HG03354 (cell line): ENCODE measurements around the gene CDH13.

Experiments used
- ATAC-seq: cut with Tn5 transposase; IDR thresholded peaks from one replicate; pipeline ENCODE4 v1.9.1; 2021; ENCODE audit warnings: mild to moderate bottlenecking; ENCODE audit not compliant: unreplicated experiment, poor library complexity, severe bottlenecking

The CDH13 gene

GRCh38 chr16:83224642-83225041 is 597.9 kb downstream of the CDH13 start:
- ATAC-seq: no peak

DNA sequence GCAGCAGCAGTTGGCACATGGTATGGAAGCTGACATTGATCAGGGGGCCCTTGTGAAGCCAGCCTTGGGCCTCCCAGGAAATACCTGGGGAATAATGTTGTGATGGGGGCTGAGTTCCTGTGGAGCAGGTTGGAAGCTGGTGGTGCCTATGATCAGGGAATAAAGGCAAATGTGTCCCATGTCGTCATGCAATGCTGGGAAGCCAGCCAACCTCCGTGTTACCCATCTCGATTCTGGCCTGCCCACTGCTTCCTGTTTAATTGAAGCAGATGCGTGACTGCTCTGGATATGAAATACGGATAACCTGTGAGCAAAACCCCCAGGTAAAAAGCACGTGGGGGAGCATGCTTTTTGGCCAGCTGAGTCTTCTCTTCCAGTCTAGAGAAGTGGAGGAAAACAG is 600.6 kb downstream of the CDH13 start:
- no peak for ATAC-seq

DNA sequence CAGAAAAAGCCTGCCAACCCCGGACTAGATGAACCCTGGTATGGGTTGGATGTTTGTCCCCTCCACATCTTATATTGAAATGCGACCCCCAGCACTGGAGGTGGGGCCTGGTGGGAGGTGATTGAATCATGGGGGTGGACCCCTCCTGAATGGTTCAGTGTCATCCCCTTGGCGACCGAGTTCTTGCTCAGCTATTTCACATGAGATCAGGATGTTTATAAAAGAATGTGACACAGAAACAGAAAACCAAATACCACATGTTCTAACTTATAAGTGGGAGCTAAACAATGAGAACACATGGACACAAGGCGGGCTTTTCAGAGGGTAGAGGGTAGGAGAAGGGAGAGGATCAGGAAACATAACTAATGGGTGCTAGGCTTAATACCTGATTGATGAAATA is 605.0 kb downstream of the CDH13 start:
- ATAC-seq: no peak

DNA sequence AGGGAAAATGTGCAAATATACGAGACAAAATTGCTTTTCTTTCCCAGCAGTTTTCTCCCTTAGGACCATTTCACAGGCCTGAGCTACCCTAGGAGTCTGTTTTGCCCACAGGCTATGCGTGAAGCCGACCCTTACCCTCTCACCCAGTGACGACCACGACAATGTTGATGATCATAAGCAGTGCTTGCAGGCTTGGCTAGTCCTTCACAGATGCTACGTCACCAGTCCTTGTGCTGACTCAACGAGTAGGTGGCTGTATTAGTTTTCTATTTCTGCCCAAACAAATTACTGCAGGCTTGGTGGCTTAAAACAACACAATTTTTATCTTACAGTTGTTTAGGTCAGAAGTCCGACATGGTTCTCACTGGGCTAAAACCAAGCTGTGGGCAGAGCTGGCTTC is 606.4 kb downstream of the CDH13 start:
- no peak for ATAC-seq

- no peak for ATAC-seq
These were observed 612.4 kb downstream of the CDH13 start for GRCh38 chr16:83238949-83239691.

GRCh38 chr16:83244057-83244456 is 617.3 kb downstream of the CDH13 start:
- ATAC-seq: no peak

DNA sequence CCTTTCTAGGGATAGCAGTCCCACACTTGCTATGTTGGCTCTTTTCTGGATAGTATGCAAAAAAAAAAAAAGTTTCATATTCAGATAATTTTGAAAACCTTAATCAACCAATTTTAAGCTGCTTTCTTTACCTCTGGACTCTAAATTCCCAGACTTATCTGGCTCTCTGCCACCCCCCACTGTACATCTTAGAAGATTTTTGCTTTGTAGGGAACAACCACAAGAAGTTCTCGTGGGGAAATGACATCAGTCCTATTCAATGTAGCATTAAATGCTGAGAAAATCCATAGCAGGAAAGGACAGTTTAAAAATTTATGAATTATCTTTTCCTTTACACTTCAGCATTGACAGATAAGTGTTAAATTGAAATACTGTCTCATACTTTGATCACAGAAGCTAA is 618.3 kb downstream of the CDH13 start:
- ATAC-seq: no peak

- no peak for ATAC-seq
These were observed 621.1 kb downstream of the CDH13 start for GRCh38 chr16:83247767-83248372.

DNA sequence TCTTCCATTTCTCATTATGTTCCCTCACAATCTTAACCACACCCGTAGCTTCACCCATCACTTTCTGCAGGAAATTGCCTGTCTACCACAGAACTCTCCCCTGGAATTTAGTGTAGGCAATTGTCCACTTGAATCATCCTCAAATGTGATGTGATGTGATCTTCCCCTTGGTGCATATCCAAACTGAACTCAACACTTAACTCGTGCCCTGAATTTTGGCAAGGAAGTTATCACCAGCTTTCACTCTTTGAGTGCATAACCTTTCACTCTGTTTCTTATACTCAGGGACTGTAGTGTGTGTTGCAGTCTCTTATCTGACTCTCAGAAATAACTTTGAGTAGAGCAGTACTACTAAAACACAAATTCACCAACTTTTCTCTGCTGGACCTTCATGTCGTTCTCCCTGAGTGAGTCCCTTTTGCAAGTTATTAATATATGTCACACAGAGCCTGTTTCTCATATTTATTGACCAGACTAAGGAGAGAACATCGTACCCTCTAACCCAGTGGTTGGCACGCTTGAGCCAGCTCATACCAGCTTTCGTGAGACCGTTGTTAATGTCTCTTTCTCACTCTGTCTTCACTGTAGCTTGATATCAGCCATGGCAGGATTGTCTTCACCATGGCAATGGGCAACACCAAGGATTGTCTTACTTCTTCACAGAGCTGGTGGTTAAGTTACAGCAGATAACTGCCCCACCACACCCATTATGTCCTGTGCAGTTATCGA is 622.1 kb downstream of the CDH13 start:
- ATAC-seq: no peak

DNA sequence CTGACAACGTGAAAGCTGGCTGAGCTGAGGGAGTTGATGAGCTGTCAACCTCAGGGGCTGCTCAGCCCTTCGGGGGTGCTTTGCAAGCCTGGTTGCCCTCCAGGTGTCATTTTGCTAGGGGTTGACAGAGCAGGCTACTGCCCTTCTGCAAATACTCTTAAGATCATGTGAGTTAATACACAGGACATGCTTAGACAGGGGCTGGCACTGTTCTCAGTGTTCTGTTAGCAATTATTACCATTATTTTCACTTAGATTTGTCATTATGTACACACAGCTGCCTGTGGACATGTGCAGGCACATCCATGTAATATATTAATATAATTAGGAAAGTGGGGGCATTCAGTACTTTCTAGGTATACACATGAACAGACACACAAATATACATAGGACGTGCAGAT is 626.8 kb downstream of the CDH13 start:
- ATAC-seq: no peak

DNA sequence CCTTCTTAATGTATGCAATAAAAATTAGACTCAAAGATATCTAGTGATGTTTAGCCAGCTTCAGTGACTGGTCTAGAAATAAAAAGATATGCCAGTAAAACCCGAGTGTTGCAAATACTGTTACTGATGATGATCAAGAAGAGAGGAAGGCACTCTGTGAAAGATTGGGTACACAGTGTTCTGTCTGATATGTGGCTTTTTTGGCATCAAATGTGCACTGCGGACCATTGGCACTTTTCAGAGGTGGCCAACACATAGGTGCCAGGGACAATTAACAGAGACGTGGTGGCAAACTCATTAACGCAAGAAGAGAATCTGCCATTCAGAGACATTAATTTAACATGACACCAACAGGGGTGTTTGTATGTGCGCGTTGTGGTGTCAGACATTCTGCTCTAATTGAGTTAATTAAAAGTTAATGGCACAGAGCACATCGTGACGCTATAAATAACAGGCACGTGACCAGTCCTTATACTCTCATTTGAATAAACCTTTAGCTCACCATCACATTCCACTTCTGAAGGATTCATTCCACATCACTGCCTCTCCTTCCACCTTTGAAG is 631.7 kb downstream of the CDH13 start:
- ATAC-seq: no peak

DNA sequence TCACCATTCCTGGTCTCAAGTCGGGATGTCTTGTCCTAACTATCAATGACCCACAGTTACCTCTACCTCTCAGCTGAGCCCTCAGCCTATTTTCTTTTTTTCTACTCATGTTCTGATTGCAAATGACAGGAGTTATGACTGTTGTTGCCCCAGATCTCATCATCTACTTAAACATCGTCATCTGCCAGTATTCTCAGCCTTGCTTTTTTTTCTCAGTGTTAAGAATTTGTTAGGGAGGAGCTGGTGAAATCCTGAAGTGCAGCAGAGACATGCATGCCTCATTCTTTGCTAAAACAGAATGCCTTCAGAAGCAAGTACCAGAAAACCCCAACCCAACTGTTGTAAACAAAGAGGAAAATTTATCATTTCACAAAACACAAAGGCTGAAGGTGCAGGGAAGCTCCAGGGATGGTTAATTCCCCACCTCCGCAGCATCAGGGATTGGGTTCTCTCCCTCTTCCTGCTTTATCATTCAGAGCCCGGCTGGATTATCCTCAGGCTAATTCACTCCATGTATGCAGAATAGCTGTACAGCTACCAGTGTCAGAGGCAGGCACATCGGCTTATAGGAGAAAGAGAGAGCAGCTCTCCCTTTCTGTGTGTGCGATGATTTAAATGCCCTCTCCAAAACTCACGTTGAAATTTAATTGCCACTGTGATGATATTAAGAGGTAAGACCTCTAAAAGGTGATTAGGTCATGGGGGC is 640.2 kb downstream of the CDH13 start:
- no peak for ATAC-seq

DNA sequence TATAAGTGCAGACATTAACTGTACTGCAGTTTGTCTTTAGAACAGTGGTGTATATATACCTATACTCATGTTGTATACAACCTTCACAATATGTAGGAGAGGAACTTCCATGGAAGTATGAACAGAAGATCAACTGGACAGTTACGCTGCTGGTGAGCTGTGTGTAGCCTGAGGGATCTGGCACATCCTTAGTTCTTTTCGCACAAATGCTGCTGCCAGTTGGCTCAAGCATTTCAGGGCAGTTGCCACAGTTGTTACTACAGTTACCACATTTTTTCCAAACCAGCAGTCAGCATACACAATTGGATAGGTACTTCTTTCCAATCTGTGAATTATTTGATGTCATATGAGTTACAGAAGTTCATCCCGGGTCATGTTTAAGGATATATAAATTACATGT is 641.4 kb downstream of the CDH13 start:
- no peak for ATAC-seq

DNA sequence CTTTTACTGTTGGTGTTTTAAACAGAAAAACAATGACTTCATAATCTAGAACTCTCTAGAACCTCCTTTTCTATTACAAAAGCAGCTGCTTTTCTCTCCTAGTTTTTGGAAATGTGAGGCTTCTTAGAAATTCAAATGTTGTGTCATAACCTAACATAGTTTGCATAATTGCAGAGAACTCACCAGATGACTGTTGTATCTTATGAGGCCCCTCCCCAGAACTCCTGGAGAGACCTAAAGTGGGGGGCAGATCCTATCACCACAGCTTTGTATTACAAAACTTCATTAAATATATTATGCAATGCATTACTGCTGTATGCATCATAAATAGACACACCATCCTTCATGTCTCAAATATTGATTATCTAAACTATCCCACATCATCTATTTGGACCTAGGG is 642.3 kb downstream of the CDH13 start:
- no peak for ATAC-seq

- ATAC-seq: no peak
These were observed 642.8 kb downstream of the CDH13 start for GRCh38 chr16:83269541-83269940.

DNA sequence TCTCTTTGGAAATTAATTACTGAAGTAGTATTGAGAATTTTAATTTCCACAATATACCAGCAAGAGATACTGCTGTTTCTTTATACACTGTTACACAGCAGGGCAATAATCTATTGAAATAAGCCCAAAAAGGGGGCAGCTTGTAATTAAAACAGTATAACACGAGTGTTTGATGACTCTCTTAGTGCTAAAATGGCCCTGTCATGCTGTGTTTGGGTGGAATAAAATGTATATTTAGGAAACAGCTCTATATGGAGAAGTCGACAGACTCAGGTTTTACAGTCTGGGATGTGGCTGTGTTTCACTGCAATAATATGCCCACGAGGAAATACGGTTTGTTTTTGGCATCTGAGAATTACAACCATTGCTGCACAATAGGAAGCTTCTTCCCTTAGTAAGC is 643.3 kb downstream of the CDH13 start:
- no peak for ATAC-seq

DNA sequence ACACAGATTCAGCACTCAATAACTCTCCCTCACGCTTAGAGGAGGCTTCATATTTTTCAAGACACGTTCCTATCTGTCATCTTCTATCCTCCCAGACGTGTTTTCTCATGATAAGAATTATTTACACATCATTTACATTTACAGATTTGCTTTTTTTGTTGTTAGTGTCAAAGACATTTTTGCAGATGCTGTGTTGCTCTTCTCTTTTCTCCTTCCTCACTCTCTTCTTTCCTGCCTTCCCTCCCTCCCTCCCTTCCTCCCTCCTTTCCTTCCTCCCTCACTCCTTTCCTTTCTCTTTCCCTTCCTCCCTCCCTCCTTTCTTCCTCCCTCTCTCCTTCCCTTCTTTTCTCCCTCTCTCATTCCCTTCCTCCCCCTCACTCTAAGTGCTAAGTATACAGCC is 643.9 kb downstream of the CDH13 start:
- no peak for ATAC-seq

DNA sequence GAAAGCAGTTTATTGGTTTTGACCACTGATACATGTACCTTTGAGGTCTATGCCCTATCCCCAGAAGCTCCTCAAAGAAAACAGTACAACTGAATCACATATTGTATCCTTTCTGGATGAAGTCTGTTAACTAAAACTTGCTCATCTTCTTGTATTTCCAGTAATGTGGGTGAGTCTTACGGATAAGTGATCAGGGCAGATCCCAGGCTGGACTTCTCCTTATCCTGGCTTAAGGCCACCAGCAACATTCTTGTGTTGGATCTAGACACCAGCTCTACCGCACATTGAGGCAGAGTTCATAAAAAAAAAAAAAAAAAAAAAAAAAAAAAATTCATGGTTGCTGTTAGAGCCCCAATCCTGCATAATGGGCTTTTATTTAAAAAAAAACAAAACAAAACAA is 644.4 kb downstream of the CDH13 start:
- ATAC-seq: no peak

DNA sequence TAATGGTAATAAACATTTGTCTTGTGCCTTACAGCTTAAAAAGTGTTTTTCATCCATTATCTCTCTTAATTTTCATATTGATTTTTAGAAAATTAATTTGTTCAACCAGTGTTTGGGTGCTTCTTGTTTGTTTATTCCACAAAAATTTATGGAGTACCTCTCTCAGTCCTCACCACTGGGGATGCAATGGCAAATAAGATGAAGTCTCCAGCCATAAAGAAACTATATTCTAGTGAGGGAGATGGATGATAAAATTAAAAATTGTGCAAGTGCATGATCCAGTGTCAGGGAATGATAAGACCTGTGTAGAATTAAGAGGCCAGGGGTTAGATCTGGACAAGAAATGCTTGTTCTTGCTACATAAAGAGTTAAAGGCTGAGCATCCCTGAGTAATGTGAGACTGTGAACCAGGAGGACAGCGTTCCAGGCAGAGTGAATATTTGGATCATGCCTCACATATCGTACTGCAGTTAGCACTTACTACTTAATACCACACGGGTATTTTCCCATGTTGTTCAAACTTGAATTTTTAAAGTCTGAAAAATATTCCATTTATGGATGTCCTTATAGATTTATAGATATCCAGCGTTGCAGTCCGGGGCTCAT is 645.3 kb downstream of the CDH13 start:
- no peak for ATAC-seq

DNA sequence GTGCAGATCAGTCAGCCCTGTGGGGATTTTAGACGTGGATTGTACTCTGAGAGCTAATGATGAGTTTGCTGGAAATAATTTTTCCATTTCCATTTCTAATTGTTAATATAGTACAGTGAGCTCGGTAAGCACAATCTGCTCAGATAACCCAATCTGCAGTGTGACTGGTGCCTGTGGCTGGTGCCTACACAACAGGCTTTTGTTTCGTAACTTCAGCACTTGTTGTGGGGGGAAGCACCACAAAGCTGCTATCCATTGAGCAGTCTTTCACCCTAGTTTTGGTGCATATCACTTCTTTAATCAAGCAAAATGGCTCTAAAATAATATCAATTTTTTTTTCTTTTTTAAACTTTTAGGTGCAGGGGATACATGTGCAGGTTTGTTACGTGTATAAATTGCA is 646.1 kb downstream of the CDH13 start:
- no peak for ATAC-seq
